Keratinocyte (primary cell): ENCODE results near the gene GARIN3.

Source experiments
- EZH2 ChIP-seq: IDR thresholded peaks from one replicate; pipeline ENCODE4 v1.6.1; 2012; ENCODE audit warnings: inconsistent platforms, mild to moderate bottlenecking, low read length, moderate library complexity
- TF ChIP-seq, protein P1 (sequence below), 3 experiments: IDR thresholded peaks in 1 of 3; conservative IDR thresholded peaks in 1 of 3; optimal IDR thresholded peaks in 1 of 3; 2 replicates in 2 of 3; 3 replicates in 1 of 3; pipeline versions ENCODE3 to v1.5.1; 2011; ENCODE audit warnings: low read length in 3 of 3, mild to moderate bottlenecking in 3 of 3, moderate library complexity in 2 of 3, control low read depth in 1 of 3, inconsistent platforms in 1 of 3; ENCODE audit not compliant: insufficient read depth in 2 of 3; ENCODE audit errors: extremely low read depth in 1 of 3

DNA sequence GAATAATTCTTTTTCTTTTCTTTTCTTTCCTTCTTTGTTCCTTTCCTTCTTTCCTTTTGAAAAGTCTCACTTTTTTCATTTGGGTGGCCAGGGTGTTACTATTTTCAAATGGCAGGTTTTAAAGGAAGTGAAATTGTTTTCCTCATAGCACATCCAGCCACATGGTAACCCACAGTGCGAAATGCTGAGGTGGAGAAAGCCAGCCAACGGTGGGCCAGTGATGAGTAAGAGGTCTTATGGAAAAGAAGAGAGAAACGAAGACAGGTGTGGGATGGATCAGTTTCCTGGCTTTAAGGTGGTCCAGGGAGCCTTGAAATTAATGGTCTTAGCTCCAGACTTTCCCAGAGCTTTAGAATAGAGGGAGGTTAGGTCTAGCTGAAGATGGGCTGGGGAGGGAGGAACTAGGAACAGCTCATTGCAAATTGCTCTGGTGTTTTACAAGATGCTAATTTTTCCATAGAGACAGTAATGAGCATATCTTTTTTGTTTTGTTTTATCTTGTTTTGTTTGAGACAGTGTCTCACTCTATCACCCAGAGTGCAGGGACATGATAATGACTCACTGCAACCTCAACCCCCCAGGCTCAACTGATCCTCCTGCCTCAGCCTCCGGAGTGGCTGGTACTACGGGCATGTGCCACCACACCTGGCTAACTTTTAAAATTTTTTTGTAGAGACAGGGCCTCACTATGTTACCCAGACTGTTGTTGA lies 32.4 kb upstream of the GARIN3 start:
- no peak for TF ChIP-seq EZH2
- TF ChIP-seq, protein P1, sequence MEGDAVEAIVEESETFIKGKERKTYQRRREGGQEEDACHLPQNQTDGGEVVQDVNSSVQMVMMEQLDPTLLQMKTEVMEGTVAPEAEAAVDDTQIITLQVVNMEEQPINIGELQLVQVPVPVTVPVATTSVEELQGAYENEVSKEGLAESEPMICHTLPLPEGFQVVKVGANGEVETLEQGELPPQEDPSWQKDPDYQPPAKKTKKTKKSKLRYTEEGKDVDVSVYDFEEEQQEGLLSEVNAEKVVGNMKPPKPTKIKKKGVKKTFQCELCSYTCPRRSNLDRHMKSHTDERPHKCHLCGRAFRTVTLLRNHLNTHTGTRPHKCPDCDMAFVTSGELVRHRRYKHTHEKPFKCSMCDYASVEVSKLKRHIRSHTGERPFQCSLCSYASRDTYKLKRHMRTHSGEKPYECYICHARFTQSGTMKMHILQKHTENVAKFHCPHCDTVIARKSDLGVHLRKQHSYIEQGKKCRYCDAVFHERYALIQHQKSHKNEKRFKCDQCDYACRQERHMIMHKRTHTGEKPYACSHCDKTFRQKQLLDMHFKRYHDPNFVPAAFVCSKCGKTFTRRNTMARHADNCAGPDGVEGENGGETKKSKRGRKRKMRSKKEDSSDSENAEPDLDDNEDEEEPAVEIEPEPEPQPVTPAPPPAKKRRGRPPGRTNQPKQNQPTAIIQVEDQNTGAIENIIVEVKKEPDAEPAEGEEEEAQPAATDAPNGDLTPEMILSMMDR (optimal IDR thresholded peaks at IDR 0.05 in 1 of 3, IDR thresholded peaks at IDR 0.05 in 1 of 3, conservative IDR thresholded peaks at IDR 0.05 in 1 of 3; ENCODE audit: extremely low read depth in 1 of 3, insufficient read depth in 2 of 3, low read length in 3 of 3), result no peak
